ENCODE results near the gene SLC40A1.
A peak's percentile ranks its signal among the peaks of the same experiment; 100 is the strongest.

Gene SLC40A1

GRCh38 chr2:189595417-189595816, 14.8 kb upstream of the SLC40A1 start:
- no peak for DNase-seq

GRCh38 chr2:189594305-189594704, 13.7 kb upstream of the SLC40A1 start:
- DNase-seq, result no peak

- DNase-seq, result no peak
These were observed 12.5 kb upstream of the SLC40A1 start for GRCh38 chr2:189593115-189593514.

GRCh38 chr2:189592353-189592984, 11.9 kb upstream of the SLC40A1 start:
- DNase-seq, result no peak

- DNase-seq, result no peak
These were observed 7.2 kb upstream of the SLC40A1 start for GRCh38 chr2:189587780-189588179.

GRCh38 chr2:189585226-189585756, 4.7 kb upstream of the SLC40A1 start:
- no peak for DNase-seq

- DNase-seq, result no peak
These were observed 4.1 kb upstream of the SLC40A1 start for GRCh38 chr2:189584686-189585085.

GRCh38 chr2:189583227-189584198, 2.9 kb upstream of the SLC40A1 start:
- no peak for DNase-seq

- DNase-seq, result no peak
These were observed 2.2 kb upstream of the SLC40A1 start for GRCh38 chr2:189582809-189583192.

- no peak for DNase-seq
These were observed 1.7 kb upstream of the SLC40A1 start for GRCh38 chr2:189582140-189582808.

GRCh38 chr2:189581354-189582139, 961 bp upstream of the SLC40A1 start:
- DNase-seq, result peak; percentile 26

- no peak for DNase-seq
These were observed 340 bp downstream of the SLC40A1 start for GRCh38 chr2:189580241-189580651.

GRCh38 chr2:189579585-189580186, 900 bp downstream of the SLC40A1 start:
- DNase-seq, result no peak

- DNase-seq, result no peak
These were observed 2.2 kb downstream of the SLC40A1 start for GRCh38 chr2:189578272-189578950.

- no peak for DNase-seq
These were observed 3.5 kb downstream of the SLC40A1 start for GRCh38 chr2:189577121-189577520.

- no peak for DNase-seq
These were observed 4.2 kb downstream of the SLC40A1 start for GRCh38 chr2:189576396-189576795.

- DNase-seq, result no peak
These were observed 5.7 kb downstream of the SLC40A1 start for GRCh38 chr2:189574793-189575475.

- no peak for DNase-seq
These were observed 10.0 kb downstream of the SLC40A1 start for GRCh38 chr2:189570570-189571031.

- no peak for DNase-seq
These were observed 11.2 kb downstream of the SLC40A1 start for GRCh38 chr2:189569295-189569910.

- no peak for DNase-seq
These were observed 14.5 kb downstream of the SLC40A1 start for GRCh38 chr2:189566046-189566445.
